Endothelial cell (in vitro differentiated cells): ENCODE results near the gene KCTD2. TPM values are rescaled to one million over a fixed set of nuclear protein-coding genes. Genes with fewer than 3 reads are reported as not detected.

Source experiments
- DNase-seq: peaks from one replicate; pipeline ENCODE4 v3.0.0; 2021; ENCODE audit warnings: low spot score
- H3K27ac Mint-ChIP-seq: one replicate; pipeline ENCODE4 v1.8.0; 2021; ENCODE audit warnings: mixed read lengths, inconsistent platforms; ENCODE audit not compliant: unreplicated experiment
- H3K27me3 Mint-ChIP-seq: one replicate; pipeline ENCODE4 v1.8.0; 2021; ENCODE audit warnings: mild to moderate bottlenecking, moderate library complexity, mixed read lengths, inconsistent platforms; ENCODE audit not compliant: unreplicated experiment
- H3K36me3 Mint-ChIP-seq: one replicate; pipeline ENCODE4 v1.8.0; 2021; ENCODE audit warnings: mild to moderate bottlenecking, low read depth, mixed read lengths, inconsistent platforms; ENCODE audit not compliant: unreplicated experiment
- H3K4me1 Mint-ChIP-seq: one replicate; pipeline ENCODE4 v1.8.0; 2021; ENCODE audit warnings: mild to moderate bottlenecking, mixed read lengths, inconsistent platforms; ENCODE audit not compliant: unreplicated experiment
- H3K4me3 Mint-ChIP-seq: one replicate; pipeline ENCODE4 v1.8.0; 2021; ENCODE audit warnings: mild to moderate bottlenecking, mixed read lengths, inconsistent platforms; ENCODE audit not compliant: unreplicated experiment
- H3K9me3 Mint-ChIP-seq: one replicate; pipeline ENCODE4 v1.8.0; 2021; ENCODE audit warnings: mixed read lengths, inconsistent platforms; ENCODE audit not compliant: unreplicated experiment
- CTCF ChIP-seq: fragments of 200-600 bp; sonication (generic); IDR thresholded peaks from one replicate; pipeline ENCODE4 v1.5.0; 2021; ENCODE audit warnings: antibody characterized with exemption; ENCODE audit not compliant: unreplicated experiment
- total RNA-seq: library from RNA; stranded (reverse); fragmentation: NEBNext Ultra II Directional; extraction: Animal tissue kit (Norgen Biotek cat#: 25700); gene quantifications from one replicate; pipeline ENCODE4 v1.2.1, GENCODE V29; 2021; ENCODE audit not compliant: unreplicated experiment

Gene KCTD2
- total RNA-seq, 1 donor from 2014 or later, result 33.5 TPM

- H3K27me3 Mint-ChIP-seq, result peaks cover 10% of the 10 kb centered on the region
- H3K9me3 Mint-ChIP-seq, result no peaks in the 10 kb centered on the region
Measured at GRCh38 chr17:75109046-75109406, 62.0 kb downstream of the KCTD2 start.

GRCh38 chr17:75109407-75110233, 62.6 kb downstream of the KCTD2 start, which contains the start of gene ARMC7:
ARMC7 (plus strand) TSS chr17:75109969; CDS start chr17:75110289, 320 bp downstream.
- H3K4me1 Mint-ChIP-seq, result peaks cover 59% of the 10 kb centered on the region
- H3K27me3 Mint-ChIP-seq, result peaks cover 10% of the 10 kb centered on the region
- H3K36me3 Mint-ChIP-seq, result peaks cover 21% of the 10 kb centered on the region
- no peak for TF ChIP-seq CTCF
- DNase-seq, result peak; percentile 89
- H3K9me3 Mint-ChIP-seq, result no peaks in the 10 kb centered on the region
- peak within 1 kb of the TSS; percentile 95 for H3K4me3 Mint-ChIP-seq
- peak within 1 kb of the TSS; percentile 30 for H3K27ac Mint-ChIP-seq

More at GRCh38 chr17:75109046-75109406, 62.0 kb downstream of the KCTD2 start:
- Mint-ChIP-seq H3K36me3 (peaks cover 18% of the 10 kb centered on the region), H3K4me3 (peak overlapping the region; percentile 48), H3K4me1 (peaks cover 55% of the 10 kb centered on the region), H3K27ac (peak overlapping the region; percentile 25)
- TF ChIP-seq CTCF, result no peak
- no peak for DNase-seq

GRCh38 chr17:75110234-75110937, 63.4 kb downstream of the KCTD2 start:
- H3K9me3 Mint-ChIP-seq, result no peaks in the 10 kb centered on the region
- H3K4me3 Mint-ChIP-seq, result peak overlapping the region; percentile 95
- H3K4me1 Mint-ChIP-seq, result peaks cover 57% of the 10 kb centered on the region
- no peak for TF ChIP-seq CTCF
- peak; percentile 23 for DNase-seq
- peaks cover 10% of the 10 kb centered on the region for H3K27me3 Mint-ChIP-seq
- H3K36me3 Mint-ChIP-seq, result peaks cover 25% of the 10 kb centered on the region
- peak overlapping the region; percentile 30 for H3K27ac Mint-ChIP-seq

GRCh38 chr17:75111777-75112335, 64.8 kb downstream of the KCTD2 start:
- Mint-ChIP-seq H3K36me3 (peaks cover 18% of the 10 kb centered on the region), H3K27ac (no peak overlapping the region), H3K27me3 (peaks cover 10% of the 10 kb centered on the region), H3K4me3 (peak overlapping the region; percentile 88), H3K4me1 (peaks cover 53% of the 10 kb centered on the region), H3K9me3 (no peaks in the 10 kb centered on the region)
- no peak for DNase-seq
- TF ChIP-seq CTCF, result no peak
